GM13977 (cell line): ENCODE measurements around the gene MACROD2.

Source experiments
- DNase-seq: peaks from one replicate; pipeline ENCODE4 v3.0.0; 2012; ENCODE audit warnings: low spot score
- CTCF ChIP-seq: IDR thresholded peaks from 2 replicates; pipeline ENCODE4 v1.5.1; 2012; ENCODE audit warnings: mild to moderate bottlenecking, control low read depth; ENCODE audit not compliant: insufficient read depth; ENCODE audit errors: extremely low read depth, missing control alignments
- in situ Hi-C: fragments of 300-500 bp; cut with MboI; formaldehyde crosslinking; loops from one replicate; pipeline ENCODE4 v1.12.0; 2022; ENCODE audit warnings: low sequenced_read_pairs, low pct_unique_long_range_greater_than_20kb, mixed read lengths, inconsistent platforms; ENCODE audit not compliant: unreplicated experiment

The MACROD2 gene

GRCh38 chr20:15336536-15336935 is 1341.2 kb downstream of the MACROD2 start:
- no peak for DNase-seq
- in situ Hi-C loops = no loop called here
- TF ChIP-seq CTCF = no peak

GRCh38 chr20:15339264-15339663 is 1343.9 kb downstream of the MACROD2 start:
- no peak for TF ChIP-seq CTCF
- DNase-seq = no peak
- in situ Hi-C loops = no loop called here

GRCh38 chr20:15342991-15343523 is 1347.7 kb downstream of the MACROD2 start:
- in situ Hi-C loops = no loop called here
- DNase-seq = no peak
- TF ChIP-seq CTCF = no peak

GRCh38 chr20:15345287-15345686 is 1350.0 kb downstream of the MACROD2 start:
- no peak for TF ChIP-seq CTCF
- in situ Hi-C loops = no loop called here
- DNase-seq = no peak

GRCh38 chr20:15346657-15347280 is 1351.5 kb downstream of the MACROD2 start:
- DNase-seq = no peak
- in situ Hi-C loops = no loop called here
- no peak for TF ChIP-seq CTCF

GRCh38 chr20:15359056-15359455 is 1363.7 kb downstream of the MACROD2 start:
- TF ChIP-seq CTCF = no peak
- DNase-seq = no peak
- in situ Hi-C loops = no loop called here

GRCh38 chr20:15362849-15363248 is 1367.5 kb downstream of the MACROD2 start:
- DNase-seq = no peak
- in situ Hi-C loops = no loop called here
- no peak for TF ChIP-seq CTCF
